SU-DHL-6 (cell line): ENCODE results near the gene ADGRG4.

Experiments used
- CTCF ChIP-seq: fragments of 200-600 bp; sonication (generic); IDR thresholded peaks from one replicate; pipeline ENCODE4 v1.5.1; 2017; ENCODE audit warnings: antibody characterized with exemption, mild to moderate bottlenecking, low read length, moderate library complexity; ENCODE audit not compliant: insufficient read depth, poor library complexity, severe bottlenecking
- EZH2phosphoT487 ChIP-seq: fragments of 200-600 bp; sonication (generic), shearing (Covaris generic); conservative IDR thresholded peaks from 2 replicates; pipeline ENCODE4 v1.6.1; 2018; ENCODE audit warnings: mild to moderate bottlenecking, antibody characterized with exemption, low read length, moderate library complexity, mixed read lengths

GRCh38 chrX:136354201-136354600, 53.4 kb downstream of the ADGRG4 start:
- TF ChIP-seq CTCF, result no peak
- TF ChIP-seq EZH2phosphoT487, result no peak
